PC-9 (cell line): ENCODE results near the gene LCN12. TPM values are rescaled to one million over a fixed set of nuclear protein-coding genes. Genes with fewer than 3 reads are reported as not detected.

Source experiments
- BruUV-seq: library from RNA; stranded (reverse); fragments of 400-500 nt; replicated peaks from 2 replicates; lab custom pipeline; 2021; lab: Mats Ljungman, UMichigan
- CTCF ChIA-PET: fragments of 300-600 bp; sonication (Branson Sonifier 250); formaldehyde crosslinking; loops from one replicate; lab custom pipeline; 2022; ENCODE audit warnings: antibody characterized with exemption; lab: Charles Lee
- POLR2A ChIA-PET: fragments of 300-600 bp; sonication (Branson Sonifier 250); formaldehyde crosslinking; loops from one replicate; lab custom pipeline; 2022; ENCODE audit warnings: antibody characterized with exemption; ENCODE audit not compliant: unreplicated experiment; lab: Charles Lee
- DNase-seq, 2 experiments: peaks; one replicate each; pipeline versions ENCODE4 v3.0.0 to v3.0.0-alpha.2; 2015 to 2022; ENCODE audit warnings: mixed read lengths in 1 of 2
- H2AFZ ChIP-seq: fragments of 200-600 bp; sonication (generic); 2 replicates; pipeline ENCODE4 v1.8.1; 2017; ENCODE audit warnings: antibody characterized with exemption
- H3F3A ChIP-seq: fragments of 200-600 bp; sonication (generic); 2 replicates; pipeline ENCODE4 v1.8.1; 2017; ENCODE audit warnings: antibody characterized with exemption, mild to moderate bottlenecking, low read depth; ENCODE audit not compliant: insufficient read depth
- H3K27ac ChIP-seq: fragments of 200-600 bp; sonication (generic); 2 replicates; pipeline ENCODE4 v1.6.1; 2016; ENCODE audit warnings: mixed run types
- H3K27me3 ChIP-seq: fragments of 200-600 bp; sonication (generic); 2 replicates; pipeline ENCODE4 v1.6.1; 2016; ENCODE audit warnings: low read depth, mixed run types; ENCODE audit not compliant: insufficient read depth
- H3K36me3 ChIP-seq: fragments of 200-600 bp; sonication (generic); 2 replicates; pipeline ENCODE4 v1.6.1; 2016; ENCODE audit warnings: low read depth, mixed run types
- H3K4me1 ChIP-seq: fragments of 200-600 bp; sonication (generic); replicated peaks from 2 replicates; pipeline ENCODE4 v1.6.1; 2016; ENCODE audit warnings: mixed run types; ENCODE audit not compliant: insufficient read depth
- H3K4me2 ChIP-seq: fragments of 200-600 bp; sonication (generic); 2 replicates; pipeline ENCODE4 v1.6.1; 2017; ENCODE audit warnings: mixed run types
- H3K4me3 ChIP-seq: fragments of 200-600 bp; sonication (generic); 2 replicates; pipeline ENCODE4 v1.6.1; 2016; ENCODE audit warnings: mixed run types
- H3K79me2 ChIP-seq: fragments of 200-600 bp; sonication (generic); 2 replicates; pipeline ENCODE4 v1.6.1; 2017; ENCODE audit warnings: low read depth, mixed run types
- H3K9me2 ChIP-seq: fragments of 200-600 bp; sonication (generic); 2 replicates; pipeline ENCODE4 v1.8.1; 2017; ENCODE audit warnings: mild to moderate bottlenecking; ENCODE audit not compliant: insufficient read depth
- H3K9me3 ChIP-seq: fragments of 200-600 bp; sonication (generic); 2 replicates; pipeline ENCODE4 v1.8.1; 2016; ENCODE audit warnings: low read depth; ENCODE audit not compliant: insufficient read depth
- H4K20me1 ChIP-seq: fragments of 200-600 bp; sonication (generic); 2 replicates; pipeline ENCODE4 v1.8.1; 2017; ENCODE audit not compliant: insufficient read depth
- EZH2 ChIP-seq: fragments of 200-600 bp; sonication (generic); IDR thresholded peaks from 2 replicates; pipeline ENCODE4 v1.8.0; 2017; ENCODE audit warnings: antibody characterized with exemption, low read depth
- intact Hi-C: fragments of 100-400 bp; cut with micrococcal nuclease; formaldehyde crosslinking; loops from one replicate; pipeline ENCODE4 v1.10.0; 2022; ENCODE audit not compliant: unreplicated experiment
- total RNA-seq: library from RNA; stranded (reverse); gene quantifications from 2 replicates; pipeline ENCODE4 v1.2.3, GENCODE V29; 2021
- TF ChIP-seq, protein P1 (sequence below): fragments of 200-600 bp; sonication (generic); conservative IDR thresholded peaks from 2 replicates; pipeline ENCODE4 v1.6.1; 2017; ENCODE audit warnings: mixed run types, antibody characterized with exemption, mild to moderate bottlenecking, moderate library complexity

LCN12 gene
- total RNA-seq, 1 experiment from 2014 or later, result 9.3 TPM

DNA sequence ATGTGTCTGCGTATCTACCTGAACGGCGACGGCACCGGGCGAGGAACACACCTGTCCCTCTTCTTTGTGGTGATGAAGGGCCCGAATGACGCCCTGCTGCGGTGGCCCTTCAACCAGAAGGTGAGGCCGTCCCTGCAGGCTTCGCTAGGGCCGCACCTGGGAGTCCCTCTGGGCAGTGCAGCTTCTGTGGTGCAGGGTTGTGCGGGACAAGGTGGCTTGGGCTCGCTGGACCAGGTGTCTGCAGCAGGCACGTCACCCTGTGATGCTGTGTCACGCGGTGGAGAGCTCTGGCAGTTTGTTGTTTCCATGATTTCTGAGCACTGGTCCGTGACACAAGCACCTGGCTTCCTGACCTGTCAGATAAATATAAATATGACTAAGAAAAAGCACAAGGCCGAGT, 28.2 kb upstream of the LCN12 start:
- no peaks in the 10 kb centered on the region for H3F3A ChIP-seq
- H2AFZ ChIP-seq, result no peak overlapping the region
- H3K27ac ChIP-seq, result no peak overlapping the region
- POLR2A ChIA-PET, result no interaction called here
- no peaks in the 10 kb centered on the region for H3K79me2 ChIP-seq
- no peaks in the 10 kb centered on the region for H3K27me3 ChIP-seq
- TF ChIP-seq, protein P1, sequence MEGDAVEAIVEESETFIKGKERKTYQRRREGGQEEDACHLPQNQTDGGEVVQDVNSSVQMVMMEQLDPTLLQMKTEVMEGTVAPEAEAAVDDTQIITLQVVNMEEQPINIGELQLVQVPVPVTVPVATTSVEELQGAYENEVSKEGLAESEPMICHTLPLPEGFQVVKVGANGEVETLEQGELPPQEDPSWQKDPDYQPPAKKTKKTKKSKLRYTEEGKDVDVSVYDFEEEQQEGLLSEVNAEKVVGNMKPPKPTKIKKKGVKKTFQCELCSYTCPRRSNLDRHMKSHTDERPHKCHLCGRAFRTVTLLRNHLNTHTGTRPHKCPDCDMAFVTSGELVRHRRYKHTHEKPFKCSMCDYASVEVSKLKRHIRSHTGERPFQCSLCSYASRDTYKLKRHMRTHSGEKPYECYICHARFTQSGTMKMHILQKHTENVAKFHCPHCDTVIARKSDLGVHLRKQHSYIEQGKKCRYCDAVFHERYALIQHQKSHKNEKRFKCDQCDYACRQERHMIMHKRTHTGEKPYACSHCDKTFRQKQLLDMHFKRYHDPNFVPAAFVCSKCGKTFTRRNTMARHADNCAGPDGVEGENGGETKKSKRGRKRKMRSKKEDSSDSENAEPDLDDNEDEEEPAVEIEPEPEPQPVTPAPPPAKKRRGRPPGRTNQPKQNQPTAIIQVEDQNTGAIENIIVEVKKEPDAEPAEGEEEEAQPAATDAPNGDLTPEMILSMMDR, result no peak
- TF ChIP-seq EZH2, result no peak
- no peaks in the 10 kb centered on the region for H3K4me1 ChIP-seq
- intact Hi-C loops, result no loop called here
- no peaks in the 10 kb centered on the region for H3K9me2 ChIP-seq
- H3K36me3 ChIP-seq, result no peaks in the 10 kb centered on the region; the same call in 1 of the 2 replicates
- DNase-seq, result no peak
- H3K4me3 ChIP-seq, result no peak overlapping the region
- H3K4me2 ChIP-seq, result no peak overlapping the region
- CTCF ChIA-PET, result no interaction called here
- no peaks in the 10 kb centered on the region for H3K9me3 ChIP-seq
- H4K20me1 ChIP-seq, result no peaks in the 10 kb centered on the region
- no TSS peak for BruUV-seq

DNA sequence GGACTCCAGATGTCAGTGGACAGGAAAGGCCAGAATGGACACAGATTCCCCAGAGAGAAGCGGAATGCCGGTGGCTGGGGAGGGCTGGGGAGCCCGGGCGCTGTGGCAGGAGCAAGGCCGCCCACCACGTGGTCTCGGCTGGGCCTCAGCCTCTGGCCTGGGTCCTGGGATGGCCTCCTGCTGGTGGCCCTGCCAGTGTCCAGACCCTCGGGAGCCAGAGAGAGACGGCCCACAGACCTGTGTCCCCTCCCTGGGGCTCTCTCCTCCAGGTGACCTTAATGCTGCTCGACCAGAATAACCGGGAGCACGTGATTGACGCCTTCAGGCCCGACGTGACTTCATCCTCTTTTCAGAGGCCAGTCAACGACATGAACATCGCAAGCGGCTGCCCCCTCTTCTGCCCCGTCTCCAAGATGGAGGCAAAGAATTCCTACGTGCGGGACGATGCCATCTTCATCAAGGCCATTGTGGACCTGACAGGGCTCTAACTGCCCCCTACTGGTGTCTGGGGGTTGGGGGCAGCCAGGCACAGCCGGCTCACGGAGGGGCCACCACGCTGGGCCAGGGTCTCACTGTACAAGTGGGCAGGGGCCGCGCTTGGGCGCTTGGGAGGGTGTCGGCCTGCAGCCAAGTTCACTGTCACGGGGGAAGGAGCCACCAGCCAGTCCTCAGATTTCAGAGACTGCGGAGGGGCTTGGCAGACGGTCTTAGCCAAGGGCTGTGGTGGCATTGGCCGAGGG, 26.5 kb upstream of the LCN12 start:
- Histone ChIP-seq H4K20me1 (no peaks in the 10 kb centered on the region), H3K27me3 (no peaks in the 10 kb centered on the region), H3K4me1 (no peaks in the 10 kb centered on the region), H3F3A (no peaks in the 10 kb centered on the region), H3K9me2 (no peaks in the 10 kb centered on the region), H3K36me3 (no peaks in the 10 kb centered on the region; the same call in 1 of the 2 replicates), H2AFZ (no peak overlapping the region), H3K27ac (no peak overlapping the region), H3K4me3 (no peak overlapping the region), H3K9me3 (no peaks in the 10 kb centered on the region), H3K79me2 (no peaks in the 10 kb centered on the region), H3K4me2 (no peak overlapping the region)
- POLR2A ChIA-PET, result no interaction called here
- no TSS peak for BruUV-seq
- intact Hi-C loops, result no loop called here
- no peak for DNase-seq
- CTCF ChIA-PET, result no interaction called here
- TF ChIP-seq, protein P1, result no peak
- TF ChIP-seq EZH2, result no peak

DNA sequence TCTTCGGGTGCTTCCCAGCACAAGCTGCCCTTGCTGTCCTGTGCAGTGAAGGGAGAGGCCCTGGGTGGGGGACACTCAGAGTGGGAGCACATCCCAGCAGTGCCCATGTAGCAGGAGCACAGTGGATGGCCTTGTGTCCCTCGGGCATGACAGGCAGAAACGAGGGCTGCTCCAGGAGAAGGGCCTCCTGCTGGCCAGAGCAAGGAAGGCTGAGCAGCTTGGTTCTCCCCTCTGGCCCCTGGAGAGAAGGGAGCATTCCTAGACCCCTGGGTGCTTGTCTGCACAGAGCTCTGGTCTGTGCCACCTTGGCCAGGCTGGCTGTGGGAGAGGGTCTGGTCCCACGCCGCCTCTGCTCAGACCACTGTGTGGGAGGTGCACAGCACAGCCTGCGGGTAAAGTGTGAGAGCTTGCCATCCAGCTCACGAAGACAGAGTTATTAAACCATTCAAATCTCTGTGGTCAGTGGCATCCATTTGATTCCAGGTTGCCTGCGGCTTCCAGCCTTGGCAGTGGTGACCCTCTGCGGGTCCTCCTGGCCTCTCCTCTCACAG, 25.8 kb upstream of the LCN12 start:
- Histone ChIP-seq H2AFZ (no peak overlapping the region), H3K4me2 (no peak overlapping the region), H3K36me3 (no peaks in the 10 kb centered on the region; the same call in 1 of the 2 replicates), H3F3A (peaks cover 4% of the 10 kb centered on the region; the same call in 1 of the 2 replicates), H3K9me2 (no peaks in the 10 kb centered on the region), H3K4me1 (0 out of 2 replicates have a peak, but pooled peaks cover 3% of the 10 kb centered on the region), H3K9me3 (no peaks in the 10 kb centered on the region), H3K4me3 (no peak overlapping the region), H4K20me1 (no peaks in the 10 kb centered on the region), H3K79me2 (no peaks in the 10 kb centered on the region), H3K27ac (no peak overlapping the region), H3K27me3 (no peaks in the 10 kb centered on the region)
- TF ChIP-seq, protein P1, result no peak; the same call in 1 of the 2 replicates
- TF ChIP-seq EZH2, result no peak
- no peak for DNase-seq
- CTCF ChIA-PET, result no interaction called here
- intact Hi-C loops, result no loop called here
- POLR2A ChIA-PET, result no interaction called here
- BruUV-seq, result no TSS peak
